Endothelial cell of coronary artery (primary cell): ENCODE measurements around the gene RNFT2. TPM values are rescaled to one million over a fixed set of nuclear protein-coding genes. Genes with fewer than 3 reads are reported as not detected.

ENCODE experiments used
- total RNA-seq: library from RNA; depleted of rRNA; stranded (reverse); fragments of >200 nt; gene quantifications from 2 replicates; pipeline ENCODE4 v1.2.3, GENCODE V29; 2014

The RNFT2 gene
- total RNA-seq, result 1.4 and 1.6 TPM in 2 replicates

DNA sequence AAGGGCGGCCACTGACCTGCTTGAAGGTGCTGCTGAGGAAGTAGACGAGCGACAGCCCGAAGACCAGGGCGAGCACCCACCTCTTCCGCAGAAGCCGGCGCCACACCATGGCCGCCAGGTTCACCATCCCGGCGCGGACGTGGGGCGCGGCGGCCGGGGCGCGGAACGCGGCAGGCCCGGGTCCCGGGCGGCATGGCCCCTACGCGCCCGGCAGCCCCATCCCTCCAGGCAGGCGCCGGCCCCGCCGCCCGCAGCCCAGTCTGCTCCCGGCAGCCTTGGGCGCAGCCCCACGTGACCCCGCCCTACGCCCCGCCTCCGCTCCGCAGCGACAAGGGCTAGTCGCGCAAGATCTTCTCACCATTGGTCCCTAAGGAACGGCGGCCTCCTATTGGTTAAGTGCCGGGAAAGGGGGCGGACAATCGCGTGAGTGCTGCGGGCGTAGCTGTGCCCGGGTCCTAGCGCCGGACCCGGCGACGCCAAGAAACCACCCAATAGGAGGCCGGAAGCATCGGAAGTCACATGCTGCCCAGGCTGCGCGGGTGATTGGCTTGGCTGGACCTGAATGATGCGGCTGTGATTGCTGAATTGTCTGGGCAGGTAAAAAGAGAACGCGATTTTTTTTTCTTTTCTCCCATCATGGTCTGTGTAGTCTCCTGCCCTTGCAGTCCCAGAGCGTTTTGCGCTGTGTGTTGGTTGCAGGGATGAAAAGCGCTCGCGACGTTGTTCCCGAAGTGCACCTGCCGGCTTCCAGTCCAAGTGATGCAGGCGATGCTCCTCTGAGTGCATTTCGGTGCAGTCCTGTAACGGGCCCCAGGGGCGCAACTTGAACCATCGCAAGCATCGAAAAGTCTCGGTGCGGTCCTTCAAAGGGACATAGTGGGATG is at the start of gene RNFT2, which contains the start of gene SPRING1:
TSS of gene RNFT2 (plus strand) at position 542 of the 884 bp plus-strand sequence. CDS start 2,183 bp downstream, outside the sequence.
TSS of gene SPRING1 (minus strand) at position 296 of the 884 bp plus-strand sequence. CDS start at position 127, 169 bp downstream.

DNA sequence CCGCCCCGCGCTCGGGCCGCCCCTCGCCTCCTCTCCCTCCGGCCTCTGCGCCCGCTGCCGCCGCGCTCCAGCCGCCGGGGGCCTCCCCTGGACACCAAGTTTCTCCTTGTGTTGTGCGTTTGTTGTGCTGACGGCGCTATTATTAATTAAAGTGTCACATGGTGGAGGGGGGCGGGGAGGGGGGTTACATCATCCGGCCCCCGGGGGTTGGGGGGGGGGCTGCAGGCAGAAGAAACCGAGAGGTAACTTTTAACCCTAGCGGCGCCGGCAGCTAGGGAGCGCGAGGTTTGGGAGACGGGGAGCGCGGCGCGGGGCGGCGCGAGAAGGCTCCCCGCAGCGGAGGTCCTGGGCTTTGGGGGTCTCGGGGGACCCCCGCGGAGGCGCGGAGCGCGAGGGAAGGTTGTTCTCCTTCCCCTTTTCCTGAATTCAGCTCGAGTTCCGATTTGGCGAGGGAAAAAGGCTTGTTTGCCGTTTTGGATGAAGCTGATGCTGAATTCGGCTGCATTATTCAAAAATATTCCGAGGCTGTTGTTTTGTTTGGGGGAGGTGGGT is 143.3 kb downstream of the RNFT2 start, which contains the start of gene HRK:
TSS of gene HRK (minus strand) at position 117 of the 552 bp plus-strand sequence. CDS start 134 bp downstream, outside the sequence.

Other genes starting within 250 kb of the RNFT2 start
- gene MAP1LC3B2, start 178.9 kb upstream of the RNFT2 start, total RNA-seq, result 0.18 and 0.19 TPM in 2 replicates
- gene SPRING1, start 246 bp upstream of the RNFT2 start, total RNA-seq, result 18.6 and 22.7 TPM in 2 replicates
- gene HRK, start 143.1 kb downstream of the RNFT2 start, total RNA-seq, result under 0.01 TPM in 1 of 2 replicates, not detected in the other
- gene FBXW8, start 172.6 kb downstream of the RNFT2 start, total RNA-seq, result 10.1 and 14.7 TPM in 2 replicates